ES-I3 (cell line): Measurements from ENCODE around the gene UBE2V1.
"Not testable (repeated sequence)": the region's sequence is repeated elsewhere in the genome, so short reads cannot be mapped to it uniquely, and the experiment has no call there.

Experiments used
- H3K36me3 ChIP-seq: 2 replicates; pipeline ENCODE4 v1.6.1; 2013; ENCODE audit warnings: mild to moderate bottlenecking, low read length, control low read depth, moderate library complexity; ENCODE audit not compliant: insufficient read depth
- H3K4me1 ChIP-seq: 2 replicates; pipeline ENCODE4 v1.6.1; 2013; ENCODE audit warnings: mild to moderate bottlenecking, control low read depth, low read length; ENCODE audit not compliant: insufficient read depth
- H3K9ac ChIP-seq: 2 replicates; pipeline ENCODE4 v1.6.1; 2013; ENCODE audit warnings: low read depth, mild to moderate bottlenecking, low read length, moderate library complexity
- H3K9me3 ChIP-seq: 2 replicates; pipeline ENCODE4 v1.6.1; 2013; ENCODE audit warnings: mild to moderate bottlenecking, low read length, moderate library complexity; ENCODE audit not compliant: control insufficient read depth, insufficient read depth

The UBE2V1 gene

GRCh38 chr20:50141811-50142561 lies 29.0 kb upstream of the UBE2V1 start:
- Histone ChIP-seq H3K36me3 (peaks cover 5% of the 10 kb centered on the region; the same call in 1 of the 2 replicates), H3K9ac (no peak overlapping the region), H3K9me3 (no peaks in the 10 kb centered on the region), H3K4me1 (peaks cover 21% of the 10 kb centered on the region)

- Histone ChIP-seq H3K36me3 (peaks cover 5% of the 10 kb centered on the region; the same call in 1 of the 2 replicates), H3K9ac (no peak overlapping the region), H3K9me3 (no peaks in the 10 kb centered on the region), H3K4me1 (peaks cover 14% of the 10 kb centered on the region)
Observed at GRCh38 chr20:50141018-50141675, 28.2 kb upstream of the UBE2V1 start.

GRCh38 chr20:50140339-50140859 lies 27.4 kb upstream of the UBE2V1 start:
- Histone ChIP-seq H3K36me3 (peaks cover 5% of the 10 kb centered on the region; the same call in 1 of the 2 replicates), H3K9me3 (no peaks in the 10 kb centered on the region), H3K4me1 (peaks cover 14% of the 10 kb centered on the region), H3K9ac (no peak overlapping the region)

GRCh38 chr20:50138479-50139393 lies 25.8 kb upstream of the UBE2V1 start:
- H3K36me3 ChIP-seq = peaks cover 5% of the 10 kb centered on the region; the same call in 1 of the 2 replicates

GRCh38 chr20:50138120-50138478 lies 25.1 kb upstream of the UBE2V1 start:
- H3K9me3 ChIP-seq = no peaks in the 10 kb centered on the region
- H3K36me3 ChIP-seq = peaks cover 5% of the 10 kb centered on the region; the same call in 1 of the 2 replicates
- H3K9ac ChIP-seq = no peak overlapping the region
- peaks cover 5% of the 10 kb centered on the region for H3K4me1 ChIP-seq

More at GRCh38 chr20:50138479-50139393, 25.8 kb upstream of the UBE2V1 start:
- H3K4me1 ChIP-seq = peaks cover 8% of the 10 kb centered on the region
- H3K9me3 ChIP-seq = no peaks in the 10 kb centered on the region
- no peak overlapping the region for H3K9ac ChIP-seq

GRCh38 chr20:50137702-50138101 lies 24.8 kb upstream of the UBE2V1 start:
- H3K9me3 ChIP-seq, H3K4me1 ChIP-seq, H3K36me3 ChIP-seq, H3K9ac ChIP-seq: not testable (repeated sequence)

GRCh38 chr20:50136822-50137599 lies 24.1 kb upstream of the UBE2V1 start:
- Histone ChIP-seq H3K9me3 (no peaks in the 10 kb centered on the region), H3K36me3 (peaks cover 5% of the 10 kb centered on the region; the same call in 1 of the 2 replicates), H3K9ac (no peak overlapping the region), H3K4me1 (peaks cover under 1% of the 10 kb centered on the region; the same call in 1 of the 2 replicates)

GRCh38 chr20:50135157-50135556 lies 22.2 kb upstream of the UBE2V1 start:
- H3K9me3 ChIP-seq, H3K9ac ChIP-seq, H3K4me1 ChIP-seq, H3K36me3 ChIP-seq: not testable (repeated sequence)

- Histone ChIP-seq H3K36me3 (peaks cover 2% of the 10 kb centered on the region; the same call in 1 of the 2 replicates), H3K9ac (no peak overlapping the region), H3K9me3 (no peaks in the 10 kb centered on the region), H3K4me1 (no peaks in the 10 kb centered on the region; the same call in 1 of the 2 replicates)
Observed at GRCh38 chr20:50133474-50134217, 20.7 kb upstream of the UBE2V1 start.

GRCh38 chr20:50133041-50133440 lies 20.1 kb upstream of the UBE2V1 start:
- H3K9me3 ChIP-seq = no peaks in the 10 kb centered on the region
- no peak overlapping the region for H3K9ac ChIP-seq
- H3K36me3 ChIP-seq = peaks cover 7% of the 10 kb centered on the region; the same call in 1 of the 2 replicates
- H3K4me1 ChIP-seq = no peaks in the 10 kb centered on the region; the same call in 1 of the 2 replicates

- Histone ChIP-seq H3K9ac (no peak overlapping the region), H3K4me1 (no peaks in the 10 kb centered on the region; the same call in 1 of the 2 replicates), H3K36me3 (peaks cover 22% of the 10 kb centered on the region), H3K9me3 (no peaks in the 10 kb centered on the region)
Observed at GRCh38 chr20:50130995-50131394, 18.0 kb upstream of the UBE2V1 start.

- no peaks in the 10 kb centered on the region for H3K9me3 ChIP-seq
- H3K9ac ChIP-seq = no peak overlapping the region
- peaks cover 26% of the 10 kb centered on the region for H3K36me3 ChIP-seq
- H3K4me1 ChIP-seq = no peaks in the 10 kb centered on the region; the same call in 1 of the 2 replicates
Observed at GRCh38 chr20:50130356-50130723, 17.4 kb upstream of the UBE2V1 start.
